Suppressor macrophage (primary cell): ENCODE measurements around the gene HCST.

Source experiments
- DNase-seq, 4 experiments: peaks; one replicate each; pipeline ENCODE4 v3.0.0-alpha.2; 2020 to 2022

The HCST gene

GRCh38 chr19:35937345-35938281 is 35.3 kb downstream of the HCST start:
- no peak for DNase-seq

- no peak for DNase-seq
These were observed 36.2 kb downstream of the HCST start for GRCh38 chr19:35938282-35939224.

DNA sequence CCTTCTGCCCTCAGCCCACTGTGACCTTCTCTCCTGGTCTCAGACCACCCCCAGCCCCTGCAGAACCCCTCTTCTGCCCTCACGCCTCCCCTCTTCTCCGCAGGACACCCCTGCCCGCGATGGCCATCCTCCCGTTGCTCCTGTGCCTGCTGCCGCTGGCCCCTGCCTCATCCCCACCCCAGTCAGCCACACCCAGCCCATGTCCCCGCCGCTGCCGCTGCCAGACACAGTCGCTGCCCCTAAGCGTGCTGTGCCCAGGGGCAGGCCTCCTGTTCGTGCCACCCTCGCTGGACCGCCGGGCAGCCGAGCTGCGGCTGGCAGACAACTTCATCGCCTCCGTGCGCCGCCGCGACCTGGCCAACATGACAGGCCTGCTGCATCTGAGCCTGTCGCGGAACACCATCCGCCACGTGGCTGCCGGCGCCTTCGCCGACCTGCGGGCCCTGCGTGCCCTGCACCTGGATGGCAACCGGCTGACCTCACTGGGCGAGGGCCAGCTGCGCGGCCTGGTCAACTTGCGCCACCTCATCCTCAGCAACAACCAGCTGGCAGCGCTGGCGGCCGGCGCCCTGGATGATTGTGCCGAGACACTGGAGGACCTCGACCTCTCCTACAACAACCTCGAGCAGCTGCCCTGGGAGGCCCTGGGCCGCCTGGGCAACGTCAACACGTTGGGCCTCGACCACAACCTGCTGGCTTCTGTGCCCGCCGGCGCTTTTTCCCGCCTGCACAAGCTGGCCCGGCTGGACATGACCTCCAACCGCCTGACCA is 37.2 kb downstream of the HCST start:
- DNase-seq: no peak

DNA sequence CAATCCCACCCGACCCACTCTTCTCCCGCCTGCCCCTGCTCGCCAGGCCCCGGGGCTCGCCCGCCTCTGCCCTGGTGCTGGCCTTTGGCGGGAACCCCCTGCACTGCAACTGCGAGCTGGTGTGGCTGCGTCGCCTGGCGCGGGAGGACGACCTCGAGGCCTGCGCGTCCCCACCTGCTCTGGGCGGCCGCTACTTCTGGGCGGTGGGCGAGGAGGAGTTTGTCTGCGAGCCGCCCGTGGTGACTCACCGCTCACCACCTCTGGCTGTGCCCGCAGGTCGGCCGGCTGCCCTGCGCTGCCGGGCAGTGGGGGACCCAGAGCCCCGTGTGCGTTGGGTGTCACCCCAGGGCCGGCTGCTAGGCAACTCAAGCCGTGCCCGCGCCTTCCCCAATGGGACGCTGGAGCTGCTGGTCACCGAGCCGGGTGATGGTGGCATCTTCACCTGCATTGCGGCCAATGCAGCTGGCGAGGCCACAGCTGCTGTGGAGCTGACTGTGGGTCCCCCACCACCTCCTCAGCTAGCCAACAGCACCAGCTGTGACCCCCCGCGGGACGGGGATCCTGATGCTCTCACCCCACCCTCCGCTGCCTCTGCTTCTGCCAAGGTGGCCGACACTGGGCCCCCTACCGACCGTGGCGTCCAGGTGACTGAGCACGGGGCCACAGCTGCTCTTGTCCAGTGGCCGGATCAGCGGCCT is 37.9 kb downstream of the HCST start:
- no peak for DNase-seq

GRCh38 chr19:35940839-35941238 is 38.5 kb downstream of the HCST start:
- DNase-seq: no peak

DNA sequence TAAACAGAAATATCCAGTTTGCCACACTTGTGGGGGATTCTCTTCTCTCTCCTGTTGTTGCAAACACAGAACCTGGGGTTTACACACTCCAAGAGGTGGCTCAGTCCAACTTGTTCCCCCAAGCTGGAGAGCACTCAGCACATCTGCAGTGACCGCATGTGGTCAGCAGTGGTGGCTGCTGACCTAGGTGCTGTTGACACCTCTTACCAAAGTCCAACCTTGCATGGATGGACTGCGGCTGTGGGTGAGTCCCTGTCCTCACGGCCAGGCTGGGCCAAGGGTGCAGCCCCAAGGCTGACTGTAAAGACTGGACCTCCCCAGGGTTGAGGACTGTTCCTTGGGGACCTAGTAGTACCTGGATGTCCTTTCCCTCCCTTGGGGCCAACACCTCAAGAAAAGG is 39.9 kb downstream of the HCST start:
- no peak for DNase-seq

DNA sequence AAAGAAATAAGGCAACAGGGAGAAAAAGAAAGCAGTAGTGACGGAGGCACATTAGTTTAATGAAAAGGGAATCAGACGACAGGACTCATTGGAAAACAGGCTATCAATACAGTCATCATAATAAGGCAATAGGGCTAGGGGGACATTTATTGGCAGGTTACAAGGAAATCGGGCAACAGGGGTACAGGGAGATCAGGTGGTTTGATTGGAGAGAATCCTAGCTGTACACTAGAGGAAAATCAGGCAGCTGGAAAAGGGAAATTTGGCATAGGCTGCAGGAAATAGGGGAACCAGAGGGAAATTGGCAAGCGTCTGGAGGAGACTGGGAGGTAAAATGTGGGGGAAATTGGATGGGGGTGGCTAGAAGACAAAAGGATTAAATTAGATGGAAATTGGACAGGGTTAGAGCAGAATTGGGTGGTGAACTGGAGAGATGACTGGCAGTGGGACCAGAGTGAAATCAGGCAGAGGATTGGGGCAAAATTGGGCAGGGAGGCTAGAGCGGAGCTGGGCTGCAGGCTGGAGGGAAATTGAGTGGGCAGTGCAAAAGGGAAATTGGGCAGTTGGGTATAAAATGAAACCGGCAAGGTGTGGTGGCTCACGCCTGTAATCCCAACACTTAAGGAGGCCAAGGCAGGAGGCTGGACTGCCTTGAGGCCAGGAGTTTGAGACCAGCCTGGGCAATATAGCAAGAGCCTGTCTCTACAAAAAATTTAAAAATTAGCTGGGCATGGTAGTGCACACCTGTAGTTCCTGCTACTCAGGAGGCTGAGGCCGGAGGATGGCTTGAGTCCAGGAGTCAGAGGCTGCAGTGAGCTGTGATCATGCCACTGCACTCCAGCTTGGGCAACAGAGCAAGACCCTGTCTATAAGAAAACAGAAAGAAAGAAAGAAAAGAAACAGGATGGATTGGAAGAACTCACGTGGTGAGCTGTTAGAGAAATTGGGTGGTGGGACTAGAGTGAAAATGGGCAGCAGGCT is 41.3 kb downstream of the HCST start:
- DNase-seq: no peak

DNA sequence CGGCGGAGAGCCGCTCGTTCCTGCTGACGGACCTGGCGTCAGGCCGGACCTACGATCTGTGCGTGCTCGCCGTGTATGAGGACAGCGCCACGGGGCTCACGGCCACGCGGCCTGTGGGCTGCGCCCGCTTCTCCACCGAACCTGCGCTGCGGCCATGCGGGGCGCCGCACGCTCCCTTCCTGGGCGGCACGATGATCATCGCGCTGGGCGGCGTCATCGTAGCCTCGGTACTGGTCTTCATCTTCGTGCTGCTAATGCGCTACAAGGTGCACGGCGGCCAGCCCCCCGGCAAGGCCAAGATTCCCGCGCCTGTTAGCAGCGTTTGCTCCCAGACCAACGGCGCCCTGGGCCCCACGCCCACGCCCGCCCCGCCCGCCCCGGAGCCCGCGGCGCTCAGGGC is 42.2 kb downstream of the HCST start:
- no peak for DNase-seq

- DNase-seq: no peak
These were observed 42.9 kb downstream of the HCST start for GRCh38 chr19:35945121-35945790.

DNA sequence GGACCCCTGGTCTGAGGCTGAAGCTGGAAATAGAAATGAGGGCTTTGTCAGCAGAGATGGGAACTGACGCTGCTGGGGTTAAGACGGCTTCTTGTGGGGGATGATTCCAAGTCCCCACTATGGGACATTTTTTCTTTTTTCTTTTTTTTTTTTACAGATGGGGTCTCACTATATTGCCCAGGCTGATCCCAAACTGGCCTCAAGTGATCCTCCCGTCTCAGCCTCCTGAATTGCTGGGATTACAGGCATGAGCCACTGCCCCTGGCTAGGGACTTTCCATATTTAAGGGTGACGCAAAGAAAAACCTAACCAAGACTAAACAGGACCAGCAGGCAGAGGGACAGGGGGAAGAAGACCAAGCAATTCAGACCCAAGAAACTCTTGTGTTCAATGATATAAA is 43.9 kb downstream of the HCST start:
- DNase-seq: no peak

DNA sequence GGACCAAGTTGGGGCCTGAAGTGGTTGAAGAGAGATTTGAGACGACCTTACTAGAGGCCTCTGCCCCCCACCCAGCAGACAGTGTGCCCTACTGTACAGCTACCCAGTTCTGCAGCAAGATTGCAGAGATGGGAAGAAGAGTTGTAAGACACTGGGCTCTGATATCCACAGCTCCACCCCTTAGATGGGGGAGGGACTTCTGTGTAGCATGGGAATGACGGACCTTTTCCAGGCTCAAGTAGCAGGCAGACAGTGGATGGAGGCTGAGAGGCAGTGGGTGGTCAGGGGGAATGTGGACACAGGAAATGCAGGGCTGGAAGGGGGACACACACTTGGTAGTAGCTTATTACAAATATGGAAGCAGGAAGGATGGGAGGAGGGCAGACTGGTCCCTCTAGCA is 46.8 kb downstream of the HCST start:
- DNase-seq: no peak
